ENCODE measurements around the gene IDH1.
"Not testable (repeated sequence)": the region's sequence is repeated elsewhere in the genome, so short reads cannot be mapped to it uniquely, and the experiment has no call there.

Gene IDH1

DNA sequence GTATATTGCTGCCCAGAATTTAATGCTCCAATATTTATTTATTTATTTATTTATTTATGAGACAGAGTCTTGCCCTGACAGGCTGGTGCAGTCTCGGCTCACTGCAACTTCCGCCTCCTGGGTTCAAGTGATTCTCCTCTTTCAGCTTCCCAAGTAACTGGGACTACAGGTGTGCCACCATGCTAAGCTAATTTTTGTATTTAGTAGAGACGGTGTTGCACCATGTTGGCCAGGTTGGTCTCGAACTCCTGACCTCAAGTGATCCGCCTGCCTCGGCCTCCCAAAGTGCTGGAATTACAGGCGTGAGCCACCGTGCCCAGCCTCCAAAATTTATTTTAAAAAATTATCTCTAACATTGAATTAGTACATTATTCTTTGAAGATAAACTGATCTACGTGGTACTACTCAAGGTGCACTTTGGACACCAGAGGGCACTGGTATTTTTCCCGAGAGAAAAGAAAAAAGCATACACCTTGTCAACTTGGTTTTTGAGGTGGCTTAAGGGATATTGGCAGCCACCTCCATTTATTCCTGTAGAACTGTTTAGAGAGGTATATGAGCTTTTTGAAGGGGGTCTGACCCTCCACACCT lies 1.4 kb upstream of the IDH1 start:
- peak; percentile 13 for DNase-seq (ENCODE audit: low spot score)

DNA sequence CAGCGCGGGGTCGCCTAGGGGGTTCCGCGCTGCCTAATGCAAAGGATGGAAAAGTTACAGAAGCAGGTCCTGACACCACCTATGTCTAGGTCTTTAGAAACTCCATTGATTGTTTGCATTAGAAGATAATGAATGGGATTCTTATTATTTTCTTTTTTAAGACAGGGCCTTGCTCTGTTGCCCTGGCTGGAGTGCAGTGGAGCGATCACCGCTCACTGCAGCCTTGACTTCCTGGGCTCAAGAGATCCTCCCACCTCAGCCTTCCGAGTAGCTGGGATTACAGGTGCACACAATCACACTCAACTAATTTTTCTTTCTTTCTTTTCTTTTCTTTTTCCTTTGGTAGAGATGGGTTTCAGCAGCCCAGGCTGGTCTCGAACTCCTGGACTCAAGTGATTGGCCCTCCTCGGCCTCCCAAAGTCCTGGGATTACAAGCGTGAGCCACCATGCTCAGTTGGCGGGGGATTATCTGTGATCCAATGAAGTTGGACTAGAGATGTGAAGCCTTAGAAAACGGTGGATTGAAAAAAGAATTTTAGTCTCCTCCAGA lies 761 bp upstream of the IDH1 start:
- no peak for DNase-seq (ENCODE audit: low spot score)

DNA sequence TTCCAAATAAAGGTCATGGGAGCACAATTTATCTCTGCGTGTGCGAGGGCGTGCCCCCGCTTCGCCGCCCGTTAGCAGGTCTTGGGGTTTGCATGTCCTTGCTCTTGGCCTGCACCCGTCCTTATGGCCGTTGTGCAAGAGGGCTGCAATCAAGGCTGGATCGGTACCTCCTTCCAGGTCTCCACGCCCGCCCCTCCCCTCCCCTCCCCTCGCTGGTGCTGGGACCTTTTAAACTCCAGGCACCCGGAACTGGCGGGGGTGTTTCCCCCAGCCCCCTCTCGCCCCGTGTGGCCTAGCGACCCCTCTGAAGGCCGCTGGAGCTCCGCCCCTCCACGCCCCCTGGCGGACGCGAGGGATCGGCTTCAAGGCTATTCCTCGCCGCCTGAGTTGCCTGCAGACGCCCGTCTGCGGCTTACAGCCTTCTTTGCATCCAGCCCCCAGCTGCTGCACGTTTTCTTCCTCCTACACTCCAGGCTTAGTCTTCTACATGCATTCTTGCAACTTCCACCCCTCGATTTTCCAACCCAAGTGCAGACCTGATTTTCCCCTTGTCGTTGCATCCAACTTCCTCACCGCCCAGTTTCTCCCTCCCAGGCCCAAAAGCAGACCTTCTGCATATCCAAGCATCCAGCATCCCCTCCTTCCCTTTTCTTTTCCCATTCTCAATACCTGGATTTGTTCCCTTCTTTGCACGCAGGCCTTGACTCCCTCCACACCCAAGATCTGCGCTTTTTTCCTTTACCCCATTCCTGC lies 577 bp downstream of the IDH1 start:
- DNase-seq (ENCODE audit: low spot score): peak; percentile 85

DNA sequence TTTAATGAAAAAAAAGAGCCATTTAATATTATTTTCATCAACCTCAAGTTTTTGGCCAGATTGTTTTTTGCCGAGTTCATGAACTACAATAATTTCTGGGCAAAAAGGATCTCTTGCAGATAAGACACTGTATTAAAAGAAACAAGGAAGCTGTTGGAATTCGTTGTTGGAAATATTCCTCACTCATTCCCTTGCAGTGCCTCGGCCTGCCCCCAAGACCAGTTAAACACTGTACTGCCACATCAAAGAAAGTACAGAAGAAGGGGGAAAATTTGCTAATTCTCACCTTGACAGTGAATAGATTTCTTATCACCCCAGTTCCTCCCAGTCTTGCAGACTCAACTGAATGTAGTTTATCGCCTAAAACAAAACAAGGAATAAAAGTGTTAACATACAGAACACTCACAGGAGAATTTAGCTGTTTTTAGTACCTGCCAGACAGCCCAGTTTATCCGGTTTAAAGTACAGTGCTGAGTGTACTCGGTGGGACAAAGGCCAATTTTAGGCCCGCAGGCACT lies 1.2 kb downstream of the IDH1 start:
- DNase-seq (ENCODE audit: low spot score): no peak

DNA sequence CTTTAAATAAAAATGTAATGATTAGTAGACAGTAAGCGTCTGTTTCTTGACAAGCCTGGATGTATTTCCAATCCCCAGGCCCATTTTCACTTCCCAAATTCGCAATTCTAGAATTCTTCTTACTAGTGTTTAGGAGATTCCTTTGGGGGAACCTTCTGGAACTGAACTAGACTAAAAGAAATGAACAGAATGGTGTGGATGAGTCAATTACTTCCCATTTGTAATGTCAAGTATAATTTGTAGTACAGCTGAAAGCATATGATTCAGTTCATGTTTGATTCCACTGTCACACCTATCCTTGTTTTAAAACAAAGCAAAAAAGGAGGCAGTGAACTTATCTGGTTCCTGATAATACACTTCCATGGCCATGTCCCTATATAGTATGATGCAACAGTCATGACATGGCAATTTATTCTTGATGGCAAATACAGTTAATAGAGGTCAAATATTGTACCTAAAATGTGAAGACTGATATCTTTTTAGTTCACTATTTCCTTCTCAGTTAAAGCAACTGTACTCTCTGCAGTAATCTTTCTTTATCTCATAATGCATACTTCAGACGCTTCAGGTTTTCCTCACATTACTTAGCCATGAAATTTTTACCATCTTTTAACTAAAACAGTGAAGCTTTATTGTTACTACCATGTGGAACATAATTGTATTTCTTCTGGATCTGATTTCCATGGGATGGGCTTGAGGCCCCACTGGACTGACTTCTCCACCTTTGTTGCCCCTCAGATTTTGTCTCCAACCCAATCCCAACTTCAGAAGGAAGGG lies 2.0 kb downstream of the IDH1 start:
- peak; percentile 37 for DNase-seq (ENCODE audit: low spot score)

DNA sequence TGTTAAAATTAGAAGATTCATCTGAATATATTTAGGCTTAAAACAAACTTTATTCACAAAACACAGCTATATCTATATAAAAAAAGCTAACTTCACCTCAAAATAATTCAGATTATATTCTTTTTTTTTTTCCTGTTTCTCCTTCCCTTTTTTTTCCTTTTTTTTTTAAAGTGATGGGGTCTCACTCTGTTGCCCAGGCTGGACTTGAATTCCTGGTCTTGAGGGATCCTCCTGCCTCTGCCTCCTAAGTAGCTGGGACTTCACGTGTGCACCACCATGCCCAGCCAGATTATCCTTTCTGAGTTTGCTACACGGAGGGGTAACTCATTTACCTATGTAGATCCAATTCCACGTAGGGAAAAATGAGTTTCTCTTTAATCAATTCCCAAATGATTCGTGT lies 3.8 kb downstream of the IDH1 start:
- no peak for DNase-seq (ENCODE audit: low spot score)

DNA sequence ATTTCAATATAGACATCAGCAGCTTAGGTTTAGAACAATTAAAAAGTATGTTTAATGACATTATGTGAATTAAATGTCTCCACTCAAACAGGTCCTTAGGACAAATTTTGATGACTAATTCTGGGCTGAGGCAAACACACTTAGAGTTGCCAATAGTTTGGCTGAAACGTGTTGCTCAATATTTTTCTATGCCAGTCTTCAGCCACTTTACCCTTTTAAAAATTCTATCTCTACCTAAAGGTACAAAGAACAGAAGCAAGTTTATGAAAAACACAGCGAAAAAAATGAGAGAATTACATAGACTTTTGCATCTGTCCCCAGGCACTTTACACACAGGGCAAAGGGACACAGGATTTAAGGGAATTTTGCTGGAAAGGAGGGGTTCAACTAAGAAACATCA lies 4.5 kb downstream of the IDH1 start:
- no peak for DNase-seq (ENCODE audit: low spot score)

DNA sequence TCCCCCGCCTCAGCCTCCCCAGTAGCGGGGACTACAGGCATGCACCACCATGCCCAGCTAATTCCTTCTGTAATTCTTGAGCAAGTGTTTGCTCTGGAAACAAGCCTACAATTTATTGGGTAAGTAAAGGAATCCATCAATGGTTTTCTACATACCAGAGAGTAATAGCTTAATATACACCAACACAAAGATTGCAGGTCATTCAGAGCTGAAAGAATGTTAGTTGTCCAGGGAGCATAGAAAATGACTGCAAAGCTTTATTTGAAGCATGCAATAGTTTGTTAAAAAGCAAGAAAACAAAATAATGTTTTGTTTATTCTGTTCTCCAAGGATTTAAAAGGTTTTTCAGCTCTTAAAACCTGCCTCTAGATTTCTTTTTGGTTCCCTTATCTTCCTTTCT lies 5.6 kb downstream of the IDH1 start:
- no peak for DNase-seq (ENCODE audit: low spot score)

DNA sequence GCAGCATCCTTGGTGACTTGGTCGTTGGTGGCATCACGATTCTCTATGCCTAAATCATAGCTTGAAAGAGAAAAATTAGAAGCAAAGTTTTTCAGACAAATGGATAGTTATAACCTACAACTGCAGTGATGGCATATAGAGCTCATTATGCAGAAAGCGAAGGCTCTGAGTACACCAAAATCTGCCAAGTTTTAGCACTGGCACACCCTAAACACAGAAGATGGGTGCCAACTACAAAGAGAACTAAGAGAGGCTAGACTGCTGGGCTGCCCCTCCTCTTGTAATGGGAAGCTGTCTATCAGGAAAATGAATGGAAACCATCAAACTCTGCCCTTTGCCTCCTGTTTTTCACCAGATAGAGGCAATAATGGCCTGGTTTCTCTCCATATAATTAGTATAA lies 6.3 kb downstream of the IDH1 start:
- no peak for DNase-seq (ENCODE audit: low spot score)

DNA sequence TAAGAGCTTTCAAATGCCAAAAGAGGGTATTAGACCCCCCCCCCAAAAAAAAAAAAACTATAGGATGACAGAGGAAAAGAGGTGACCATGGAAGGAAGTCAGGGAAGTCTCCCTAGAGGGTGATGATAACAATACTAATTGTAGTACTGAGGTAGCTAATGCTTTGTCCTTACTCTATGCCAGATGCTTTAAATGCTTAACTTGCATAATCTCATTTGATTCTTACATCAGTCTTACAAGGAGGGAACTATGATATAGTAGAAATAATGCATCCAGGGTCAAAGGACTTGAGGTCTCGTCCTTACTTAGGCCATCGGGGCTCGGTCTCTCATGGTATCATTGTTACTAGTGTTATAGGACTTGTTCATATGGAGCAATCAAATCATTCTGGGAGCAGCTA lies 9.1 kb downstream of the IDH1 start:
- no peak for DNase-seq (ENCODE audit: low spot score)

DNA sequence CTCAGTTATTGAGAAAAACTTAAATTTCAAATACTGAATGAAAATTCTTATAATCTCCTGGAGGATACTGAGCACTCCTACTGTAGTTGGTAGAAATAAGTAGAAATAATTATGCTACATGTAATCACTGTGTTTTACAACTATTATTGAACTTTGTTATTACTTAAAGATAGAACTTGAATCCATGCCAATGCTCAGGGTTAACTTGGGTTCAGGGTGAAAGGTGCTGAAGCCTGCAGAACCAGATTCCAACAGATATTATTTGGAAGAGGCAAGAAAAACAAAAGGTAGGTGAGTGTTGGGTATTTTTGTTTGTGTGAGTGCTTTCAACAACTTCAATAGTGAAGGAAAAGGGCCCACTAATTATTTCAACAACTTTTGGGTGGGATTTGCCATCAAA lies 10.4 kb downstream of the IDH1 start:
- DNase-seq (ENCODE audit: low spot score): no peak

DNA sequence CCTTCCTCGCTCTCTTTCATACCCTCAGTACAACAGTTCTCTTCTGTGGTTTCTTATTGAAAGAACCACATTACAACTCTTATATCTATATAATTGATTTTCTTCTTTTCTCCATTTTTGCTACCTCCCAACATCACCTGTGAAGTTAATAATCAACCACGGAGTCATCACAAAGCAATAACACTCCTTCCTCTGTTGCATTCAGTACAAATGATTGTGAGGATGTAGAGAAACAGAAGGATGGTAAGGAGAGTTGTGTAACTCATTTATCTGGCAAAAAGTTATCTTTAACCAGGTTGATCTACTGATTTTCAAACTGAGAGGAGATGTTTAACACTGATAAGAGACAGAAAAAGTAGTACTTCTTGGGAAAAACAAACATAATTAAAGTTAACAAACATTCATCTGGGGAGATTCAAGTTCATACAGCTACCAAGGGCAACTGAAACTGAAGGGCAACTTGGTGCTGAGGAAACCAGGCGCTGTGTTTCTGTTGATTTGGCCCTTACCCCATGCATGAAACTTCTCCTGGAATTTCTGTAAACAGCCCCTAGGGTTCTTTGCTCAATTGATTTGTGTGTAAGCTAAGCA lies 14.2 kb downstream of the IDH1 start:
- DNase-seq (ENCODE audit: low spot score): no peak

DNA sequence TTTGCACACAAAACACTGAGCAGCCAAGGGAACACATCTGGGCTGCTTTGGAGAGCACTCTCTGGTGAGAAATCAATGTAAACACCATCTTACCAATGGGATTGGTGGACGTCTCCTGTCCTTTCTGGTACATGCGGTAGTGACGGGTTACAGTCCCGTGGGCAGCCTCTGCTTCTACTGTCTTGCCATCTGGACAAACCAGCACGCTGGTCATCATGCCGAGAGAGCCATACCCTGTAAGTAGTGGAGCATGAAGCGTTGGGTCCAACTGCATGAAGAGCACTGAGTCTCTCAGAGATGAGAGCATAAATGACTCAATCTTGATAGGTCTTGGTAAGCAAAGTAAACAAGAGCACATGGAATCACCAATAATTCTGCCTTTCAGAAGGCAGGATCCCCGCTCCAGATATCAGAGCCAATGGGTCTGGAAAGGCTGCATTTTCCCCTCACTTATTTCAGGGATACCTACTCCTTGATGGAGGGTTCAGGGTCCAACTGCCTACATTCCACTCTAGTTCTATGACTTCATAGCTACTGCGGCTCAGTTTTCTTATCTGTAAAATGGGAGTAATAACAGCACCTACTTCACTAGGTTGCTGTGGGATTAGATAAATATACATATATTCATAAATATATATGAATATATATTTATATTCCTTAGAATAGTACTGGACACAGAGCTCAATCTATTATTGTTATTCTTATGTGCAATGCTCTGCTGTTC lies 14.9 kb downstream of the IDH1 start:
- no peak for DNase-seq (ENCODE audit: low spot score)

DNA sequence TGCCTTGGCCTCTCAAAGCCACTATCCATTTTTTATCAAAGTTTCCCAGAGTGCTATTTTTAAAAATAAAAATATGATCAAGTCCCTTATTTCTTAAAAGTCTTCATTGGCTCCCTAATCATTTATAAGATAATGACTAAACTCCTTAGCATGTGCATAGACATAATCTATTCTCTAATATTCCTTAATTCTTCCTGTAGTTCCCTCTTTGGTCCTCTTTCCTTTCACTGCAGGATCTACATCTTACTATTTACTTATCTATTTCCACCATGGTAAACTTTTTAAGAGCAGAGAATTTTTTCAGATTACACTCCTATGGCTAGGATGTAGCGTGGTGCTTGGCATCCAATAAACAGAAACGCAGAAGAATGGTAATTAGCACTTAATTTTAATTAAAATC lies 19.0 kb downstream of the IDH1 start:
- DNase-seq (ENCODE audit: low spot score): no peak

DNA sequence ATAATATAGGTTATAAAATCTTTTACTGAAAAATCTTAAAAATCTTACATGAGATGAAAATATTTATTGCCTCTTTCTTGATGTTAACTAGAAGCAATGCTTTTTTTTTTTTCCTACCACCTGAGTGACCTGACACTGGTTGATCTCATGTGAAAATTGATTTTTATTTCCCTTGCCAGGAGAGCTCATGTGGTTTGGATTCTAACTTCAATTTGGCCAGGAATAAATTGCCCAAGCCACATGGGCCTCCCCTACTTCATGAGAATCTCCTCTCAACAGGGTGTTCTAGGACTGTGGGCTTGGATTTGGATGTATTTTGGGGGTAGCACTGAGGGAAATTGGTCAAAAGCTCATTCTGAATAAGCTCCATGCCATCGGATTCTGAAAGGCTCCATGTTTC lies 20.1 kb downstream of the IDH1 start:
- no peak for DNase-seq (ENCODE audit: low spot score)

DNA sequence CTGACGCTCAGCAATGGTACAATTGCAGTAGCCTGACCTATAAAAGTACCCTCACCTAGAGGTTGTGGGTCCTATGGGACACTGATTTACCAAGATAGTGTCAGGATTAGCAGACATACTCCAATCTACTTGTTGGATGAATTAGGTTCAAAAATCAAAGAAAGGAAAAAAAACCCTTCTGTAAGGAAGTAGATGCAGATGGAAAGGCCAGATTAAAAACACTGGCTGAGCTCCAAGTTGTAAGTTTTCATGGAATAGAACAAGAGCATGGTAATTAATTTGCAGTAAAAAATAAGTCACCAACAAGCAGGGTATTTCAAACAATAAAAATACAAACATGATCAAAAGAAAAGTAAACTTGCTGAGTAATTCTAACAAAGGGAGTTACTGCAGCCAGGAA lies 26.4 kb downstream of the IDH1 start:
- no peak for DNase-seq (ENCODE audit: low spot score)

DNA sequence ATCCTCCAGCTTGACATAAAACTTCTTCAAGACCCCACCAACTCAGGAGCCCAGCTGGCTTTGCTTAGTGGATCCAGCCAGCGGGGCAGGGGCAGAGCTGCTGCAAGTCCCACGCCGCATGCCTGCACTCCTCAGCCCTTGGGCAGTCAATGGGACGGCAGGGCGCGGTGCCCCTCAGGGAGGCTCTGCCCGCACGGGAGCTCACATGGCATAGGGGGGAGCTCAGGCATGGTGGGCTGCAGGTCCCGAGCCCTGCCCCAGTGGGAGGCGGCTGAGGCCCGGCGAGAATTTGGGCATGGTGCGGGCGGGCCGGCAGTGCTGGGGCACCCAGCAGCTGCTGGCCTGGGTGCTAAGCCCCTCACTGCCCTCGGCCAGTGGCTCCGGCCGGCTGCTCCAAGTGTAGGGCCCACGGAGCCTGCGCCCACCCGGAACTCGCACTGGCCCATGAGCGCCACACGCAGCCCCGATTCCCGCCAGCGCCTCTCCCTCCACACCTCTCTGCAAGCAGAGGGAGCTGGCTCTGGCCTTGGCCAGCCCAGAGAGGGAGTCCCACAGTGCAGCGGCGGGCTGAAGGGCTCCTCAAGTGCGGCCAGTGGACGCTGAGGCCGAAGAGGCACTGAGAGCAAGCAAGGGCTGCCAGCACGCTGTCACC lies 27.2 kb downstream of the IDH1 start:
- no peak for DNase-seq (ENCODE audit: low spot score)

DNA sequence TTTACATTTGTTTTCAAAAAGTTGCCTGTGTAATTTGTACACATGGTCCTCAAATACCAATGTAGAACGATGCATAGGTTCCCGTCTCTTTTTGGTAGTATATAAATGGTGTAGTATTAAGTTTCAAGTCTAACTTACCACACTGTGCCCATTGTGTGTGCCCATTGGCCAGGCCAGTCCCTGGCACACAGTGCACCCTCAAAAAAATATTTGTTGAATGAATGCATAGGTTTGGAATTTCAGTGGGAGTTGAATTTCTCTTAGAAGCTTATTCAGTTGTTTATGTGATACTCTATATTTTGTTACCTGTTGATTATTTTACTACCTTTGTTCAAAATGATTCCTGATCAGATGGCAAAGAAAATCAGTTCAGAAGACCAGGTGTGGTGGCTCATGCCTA lies 30.1 kb downstream of the IDH1 start:
- no peak for DNase-seq (ENCODE audit: low spot score)

DNA sequence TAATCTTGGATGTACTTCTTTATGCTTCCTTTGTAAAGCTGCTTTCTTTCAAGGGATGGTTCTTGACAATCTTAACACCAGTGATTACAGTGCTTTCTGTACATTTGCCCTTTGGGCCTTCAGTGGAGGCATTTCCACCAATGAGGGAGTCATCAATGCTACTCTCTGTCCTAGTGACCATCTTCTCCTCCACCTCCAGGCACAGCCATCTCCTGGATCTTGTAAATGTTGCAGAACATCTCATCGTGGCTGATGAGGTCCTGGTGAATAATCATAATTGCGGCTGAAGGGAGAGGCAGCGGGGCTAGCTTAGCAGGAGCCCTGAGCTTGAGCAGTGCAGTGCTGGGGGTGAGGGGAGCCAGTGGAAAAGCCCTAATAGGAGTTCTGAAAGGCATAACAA lies 32.5 kb downstream of the IDH1 start:
- no peak for DNase-seq (ENCODE audit: low spot score)

DNA sequence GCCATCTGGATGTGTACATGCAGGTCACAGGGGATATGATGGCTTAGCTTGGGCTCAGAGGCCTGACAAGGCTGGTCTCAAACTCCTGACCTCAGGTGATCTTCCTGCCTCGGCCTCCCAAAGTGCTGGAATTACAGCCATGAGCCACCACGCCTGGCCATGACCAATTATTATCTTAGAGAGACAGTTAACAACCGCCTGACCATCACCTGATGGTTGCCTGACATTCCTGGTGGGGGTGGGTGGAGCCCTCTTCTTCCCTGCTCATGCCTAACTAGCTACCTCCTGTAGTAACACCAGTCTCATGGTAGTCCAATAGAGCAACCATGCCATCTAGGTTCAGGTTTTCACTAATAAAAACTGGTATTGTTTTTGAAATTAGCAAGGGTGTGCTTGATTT lies 33.0 kb downstream of the IDH1 start:
- not testable (repeated sequence) for DNase-seq (ENCODE audit: low spot score)
